CD4-positive, alpha-beta T cell (primary cell): ENCODE results near the gene ZC3H12D. TPM values are rescaled to one million over a fixed set of nuclear protein-coding genes. Genes with fewer than 3 reads are reported as not detected.
A peak's percentile ranks its signal among the peaks of the same experiment; 100 is the strongest.

Experiments
- ATAC-seq: fragments of 200-7000 bp; cut with Tn5 transposase; one replicate; pipeline ENCODE4 v1.10.0; 2022; ENCODE audit warnings: mild to moderate bottlenecking; ENCODE audit not compliant: poor library complexity
- CTCF ChIA-PET: fragments of 350-600 bp; sonication (Branson Sonifier 250); formaldehyde crosslinking; loops from one replicate; lab custom pipeline; 2021; ENCODE audit warnings: antibody characterized with exemption, inconsistent platforms; lab: Charles Lee
- POLR2A ChIA-PET: fragments of 350-600 bp; sonication (Branson Sonifier 250); formaldehyde crosslinking; loops from one replicate; lab custom pipeline; 2021; ENCODE audit warnings: antibody characterized with exemption, inconsistent platforms; lab: Charles Lee
- DNase-seq, 14 experiments: peaks; one replicate each; pipeline ENCODE4 v3.0.0-alpha.2; 2013 to 2020; ENCODE audit warnings: mixed read lengths in 2 of 14
- H3K27ac ChIP-seq, 2 donors: one replicate each; pipeline versions ENCODE4 v1.5.1 to v1.7.0; 2013; ENCODE audit warnings: low read length in 2 of 2, low read depth in 1 of 2, mild to moderate bottlenecking in 1 of 2
- H3K27me3 ChIP-seq, 2 experiments: 1 replicate in 1 of 2; 2 replicates in 1 of 2; pipeline versions ENCODE4 v1.6.1 to v1.7.0; 2013; ENCODE audit warnings: low read length in 2 of 2, control low read depth in 1 of 2, mild to moderate bottlenecking in 1 of 2, moderate library complexity in 1 of 2; ENCODE audit not compliant: insufficient read depth in 2 of 2, control insufficient read depth in 1 of 2
- H3K36me3 ChIP-seq: one replicate; pipeline ENCODE4 v1.6.1; 2013; ENCODE audit warnings: low read length, control low read depth; ENCODE audit not compliant: insufficient read depth
- H3K4me1 ChIP-seq: one replicate; pipeline ENCODE4 v1.6.1; 2013; ENCODE audit warnings: low read length, control low read depth; ENCODE audit not compliant: insufficient read depth
- H3K4me3 ChIP-seq: one replicate; pipeline ENCODE4 v1.5.1; 2013; ENCODE audit warnings: mild to moderate bottlenecking, low read length, moderate library complexity
- H3K9me3 ChIP-seq, 2 experiments: 1 replicate in 1 of 2; 2 replicates in 1 of 2; pipeline versions ENCODE4 v1.6.1 to v1.7.0; 2013; ENCODE audit warnings: low read length in 2 of 2, mild to moderate bottlenecking in 2 of 2, control low read depth in 1 of 2, moderate library complexity in 1 of 2; ENCODE audit not compliant: control insufficient read depth in 1 of 2, insufficient read depth in 1 of 2
- H3K27ac Mint-ChIP-seq: one replicate; pipeline ENCODE4 v1.8.0; 2020; ENCODE audit warnings: mixed read lengths
- H3K27me3 Mint-ChIP-seq: one replicate; pipeline ENCODE4 v1.8.0; 2021; ENCODE audit warnings: mixed read lengths
- H3K36me3 Mint-ChIP-seq: one replicate; pipeline ENCODE4 v1.8.0; 2021; ENCODE audit warnings: low read depth, mixed read lengths
- H3K4me1 Mint-ChIP-seq: one replicate; pipeline ENCODE4 v1.8.0; 2021; ENCODE audit warnings: low read depth, mixed read lengths
- H3K4me3 Mint-ChIP-seq: one replicate; pipeline ENCODE4 v1.8.0; 2020; ENCODE audit warnings: mild to moderate bottlenecking, mixed read lengths
- H3K9me3 Mint-ChIP-seq: one replicate; pipeline ENCODE4 v1.8.0; 2020; ENCODE audit warnings: mixed read lengths
- intact Hi-C, 2 experiments: fragments of 100-400 bp; cut with DNase I in 1 of 2; cut with micrococcal nuclease in 1 of 2; formaldehyde crosslinking; loops; one replicate each; pipeline versions ENCODE4 v1.15.1 to v1.9.0; 2023 to 2025; cut with DNase I, micrococcal nuclease
- total RNA-seq, 174 experiments: library from RNA in 2 of 174; stranded (reverse) in 2 of 174; gene quantifications; one replicate each; pipeline ENCODE4 v1.2.3 and lab custom pipeline; 2021 to 2026
- TF ChIP-seq, protein P1 (sequence below): fragments of 200-600 bp; IDR thresholded peaks from one replicate; pipeline ENCODE4 v1.8.0; 2022; ENCODE audit warnings: antibody characterized with exemption, mild to moderate bottlenecking

Gene ZC3H12D
- total RNA-seq, 2 experiments from 2014 or later = 70.2 to 71.0 TPM

GRCh38 chr6:149474108-149474935, 10.5 kb downstream of the ZC3H12D start:
- ATAC-seq = no peak
- Histone ChIP-seq H3K27me3 (no peaks in the 10 kb centered on the region), H3K27ac (peak overlapping the region; percentile 25 to 27), H3K4me3 (no peak overlapping the region), H3K9me3 (no peaks in the 10 kb centered on the region), H3K36me3 (peaks cover 58% of the 10 kb centered on the region), H3K4me1 (peaks cover 94% of the 10 kb centered on the region)
- peaks cover 56% of the 10 kb centered on the region for H3K4me1 Mint-ChIP-seq
- intact Hi-C loops = no loop called here
- TF ChIP-seq, protein P1, sequence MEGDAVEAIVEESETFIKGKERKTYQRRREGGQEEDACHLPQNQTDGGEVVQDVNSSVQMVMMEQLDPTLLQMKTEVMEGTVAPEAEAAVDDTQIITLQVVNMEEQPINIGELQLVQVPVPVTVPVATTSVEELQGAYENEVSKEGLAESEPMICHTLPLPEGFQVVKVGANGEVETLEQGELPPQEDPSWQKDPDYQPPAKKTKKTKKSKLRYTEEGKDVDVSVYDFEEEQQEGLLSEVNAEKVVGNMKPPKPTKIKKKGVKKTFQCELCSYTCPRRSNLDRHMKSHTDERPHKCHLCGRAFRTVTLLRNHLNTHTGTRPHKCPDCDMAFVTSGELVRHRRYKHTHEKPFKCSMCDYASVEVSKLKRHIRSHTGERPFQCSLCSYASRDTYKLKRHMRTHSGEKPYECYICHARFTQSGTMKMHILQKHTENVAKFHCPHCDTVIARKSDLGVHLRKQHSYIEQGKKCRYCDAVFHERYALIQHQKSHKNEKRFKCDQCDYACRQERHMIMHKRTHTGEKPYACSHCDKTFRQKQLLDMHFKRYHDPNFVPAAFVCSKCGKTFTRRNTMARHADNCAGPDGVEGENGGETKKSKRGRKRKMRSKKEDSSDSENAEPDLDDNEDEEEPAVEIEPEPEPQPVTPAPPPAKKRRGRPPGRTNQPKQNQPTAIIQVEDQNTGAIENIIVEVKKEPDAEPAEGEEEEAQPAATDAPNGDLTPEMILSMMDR = no peak
- no peak overlapping the region for H3K4me3 Mint-ChIP-seq
- peaks cover 56% of the 10 kb centered on the region for H3K36me3 Mint-ChIP-seq
- no peaks in the 10 kb centered on the region for H3K9me3 Mint-ChIP-seq
- peak overlapping the region; percentile 82 for H3K27ac Mint-ChIP-seq
- no peaks in the 10 kb centered on the region for H3K27me3 Mint-ChIP-seq
- DNase-seq = peak in 2 of 14 experiments; percentile 36 to 43
- POLR2A ChIA-PET = interaction anchor here (0.8 to 2.6 kb wide), 7 partner anchors 10 to 442 kb away, joined by 3 to 27 read pairs (median 3); partner anchors contain the start of gene ZC3H12D
- CTCF ChIA-PET = interaction anchor here (1.2 to 2.4 kb wide), 3 partner anchors 10 to 42 kb away, joined by 3 to 9 read pairs (median 6); partner anchors contain the start of gene ZC3H12D

DNA sequence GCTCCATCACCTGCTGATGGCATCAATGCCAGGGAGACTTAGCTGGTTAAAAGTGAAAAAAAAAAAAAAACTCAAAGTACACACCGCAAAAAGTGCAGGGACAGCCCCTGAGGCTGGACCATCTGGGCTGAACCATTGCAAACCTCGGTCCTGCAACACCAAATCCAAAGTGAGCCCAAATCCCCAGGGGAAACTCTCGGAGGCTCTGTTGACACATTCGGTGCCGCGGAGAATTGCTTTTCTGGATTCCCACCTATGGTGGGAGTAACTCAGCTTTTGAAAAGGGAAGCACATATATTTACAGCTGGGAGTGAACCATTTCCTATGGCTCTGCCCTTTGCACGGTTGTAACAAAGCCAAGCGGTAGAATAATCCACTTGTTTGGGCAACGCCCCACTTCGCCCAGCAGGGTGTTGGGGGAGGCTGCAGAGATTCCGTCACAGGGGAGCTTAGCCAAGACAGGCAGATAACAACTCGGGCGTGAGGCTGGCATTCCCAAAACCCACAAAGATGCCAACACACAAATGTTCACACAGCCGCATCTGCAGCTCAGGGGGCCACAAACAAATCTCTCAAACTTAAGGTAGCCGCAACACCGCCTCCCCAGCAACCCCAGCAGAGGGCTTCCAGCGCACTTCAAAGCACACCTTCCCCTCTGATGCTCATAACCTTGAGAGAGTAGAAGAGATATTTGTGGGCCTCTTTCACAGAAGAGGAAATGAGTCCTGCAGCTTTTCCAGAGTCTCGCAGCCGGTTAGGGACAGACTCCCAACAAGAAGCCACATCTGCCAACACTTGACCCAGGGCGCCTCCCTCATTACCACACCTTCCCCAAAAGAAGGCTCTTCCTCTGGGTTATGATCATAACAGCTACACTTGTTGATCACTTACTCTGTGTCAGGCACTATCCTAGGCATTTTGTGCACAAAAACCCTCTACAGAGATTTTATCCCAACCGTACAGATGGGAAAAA, 11.4 kb downstream of the ZC3H12D start:
- Histone ChIP-seq H3K27ac (peak overlapping the region; percentile 3 to 27), H3K36me3 (peaks cover 58% of the 10 kb centered on the region), H3K4me3 (peak overlapping the region; percentile 4), H3K4me1 (peaks cover 94% of the 10 kb centered on the region), H3K9me3 (no peaks in the 10 kb centered on the region), H3K27me3 (no peaks in the 10 kb centered on the region)
- H3K4me1 Mint-ChIP-seq = peaks cover 53% of the 10 kb centered on the region
- TF ChIP-seq, protein P1 = peak; percentile 3
- H3K36me3 Mint-ChIP-seq = peaks cover 59% of the 10 kb centered on the region
- H3K4me3 Mint-ChIP-seq = peak overlapping the region; percentile 60
- ATAC-seq (peak; percentile 61), DNase-seq (peak in 4 of 14 experiments; percentile 27 to 62 (median 42))
- peak overlapping the region; percentile 82 for H3K27ac Mint-ChIP-seq
- ChIA-PET POLR2A (interaction anchor here (0.8 to 2.6 kb wide), 7 partner anchors 11 to 441 kb away, joined by 3 to 27 read pairs (median 3); partner anchors contain the start of gene ZC3H12D), CTCF (interaction anchor here (1.2 to 2.6 kb wide), 5 partner anchors 9 to 43 kb away, joined by 3 to 12 read pairs (median 6); partner anchors contain the start of gene ZC3H12D)
- no peaks in the 10 kb centered on the region for H3K27me3 Mint-ChIP-seq
- intact Hi-C loops = loop anchor here in 1 of 2 experiments (1.0 kb wide), 1 partner anchor 44 kb away; no protein-coding TSS in a partner anchor
- H3K9me3 Mint-ChIP-seq = no peaks in the 10 kb centered on the region

GRCh38 chr6:149472241-149472640, 12.6 kb downstream of the ZC3H12D start:
- CTCF ChIA-PET = interaction anchor here (2.4 to 2.6 kb wide), 2 partner anchors 13 to 44 kb away, joined by 9 to 12 read pairs; partner anchors contain the start of gene ZC3H12D
- Histone ChIP-seq H3K36me3 (peaks cover 56% of the 10 kb centered on the region), H3K27me3 (no peaks in the 10 kb centered on the region), H3K9me3 (no peaks in the 10 kb centered on the region), H3K27ac (no peak overlapping the region), H3K4me3 (no peak overlapping the region), H3K4me1 (peaks cover 98% of the 10 kb centered on the region)
- ATAC-seq (no peak), DNase-seq (no peak)
- Mint-ChIP-seq H3K9me3 (no peaks in the 10 kb centered on the region), H3K36me3 (peaks cover 53% of the 10 kb centered on the region), H3K27me3 (no peaks in the 10 kb centered on the region), H3K27ac (peak overlapping the region; percentile 82), H3K4me3 (peak overlapping the region; percentile 38), H3K4me1 (peaks cover 57% of the 10 kb centered on the region)
- POLR2A ChIA-PET = interaction anchor here (1.1 kb wide), 1 partner anchor 23 kb away, joined by 3 read pairs; no protein-coding TSS in a partner anchor
- intact Hi-C loops = no loop called here
- TF ChIP-seq, protein P1 = no peak
